Cardiac muscle cell (in vitro differentiated cells and primary cell): ENCODE data around the gene OOEP. TPM values are rescaled to one million over a fixed set of nuclear protein-coding genes. Genes with fewer than 3 reads are reported as not detected.
A peak's percentile ranks its signal among the peaks of the same experiment; 100 is the strongest.
"Not testable (repeated sequence)": the region's sequence is repeated elsewhere in the genome, so short reads cannot be mapped to it uniquely, and the experiment has no call there.

Experiments
- DNase-seq, 2 donors: peaks; one replicate each; pipeline versions ENCODE4 v3.0.0 to v3.0.0-alpha.2; 2010 to 2017; ENCODE audit warnings: low read depth in 1 of 2, low spot score in 1 of 2
- H3K27ac ChIP-seq: fragments of 200-600 bp; sonication (generic); 2 replicates; pipeline ENCODE4 v1.5.1; 2016
- H3K27me3 ChIP-seq: fragments of 200-600 bp; sonication (generic); 2 replicates; pipeline ENCODE4 v1.6.0; 2016; ENCODE audit warnings: control low read depth
- H3K36me3 ChIP-seq: fragments of 200-600 bp; sonication (generic); 2 replicates; pipeline ENCODE4 v1.5.1; 2016; ENCODE audit warnings: control low read depth
- H3K4me1 ChIP-seq: fragments of 200-600 bp; sonication (generic); 2 replicates; pipeline ENCODE4 v1.8.1; 2017; ENCODE audit warnings: low read depth, mild to moderate bottlenecking, mixed run types
- H3K4me3 ChIP-seq: fragments of 200-600 bp; sonication (generic); 2 replicates; pipeline ENCODE4 v1.5.1; 2016; ENCODE audit warnings: mild to moderate bottlenecking
- H3K9me3 ChIP-seq: fragments of 200-600 bp; sonication (generic); 2 replicates; pipeline ENCODE4 v1.5.1; 2017; ENCODE audit warnings: low read depth, mild to moderate bottlenecking, control low read depth
- CTCF ChIP-seq: IDR thresholded peaks from 2 replicates; pipeline ENCODE4 v1.5.1; 2012; ENCODE audit warnings: low read depth, mild to moderate bottlenecking, low read length
- polyA plus RNA-seq: library from polyadenylated mRNA; unstranded; fragments of >200 nt; fragmentation: Nextera tagmentation; extraction: Ambion mirVana; gene quantifications from 2 replicates; pipeline ENCODE4 v1.2.1, GENCODE V29; 2016
- total RNA-seq: library from RNA; depleted of rRNA; stranded (reverse); fragments of >200 nt; gene quantifications from 2 replicates; pipeline ENCODE4 v1.2.3, GENCODE V29; 2016

The OOEP gene
- total and polyA plus RNA-seq, 2 experiments from 2014 or later: not detected

DNA sequence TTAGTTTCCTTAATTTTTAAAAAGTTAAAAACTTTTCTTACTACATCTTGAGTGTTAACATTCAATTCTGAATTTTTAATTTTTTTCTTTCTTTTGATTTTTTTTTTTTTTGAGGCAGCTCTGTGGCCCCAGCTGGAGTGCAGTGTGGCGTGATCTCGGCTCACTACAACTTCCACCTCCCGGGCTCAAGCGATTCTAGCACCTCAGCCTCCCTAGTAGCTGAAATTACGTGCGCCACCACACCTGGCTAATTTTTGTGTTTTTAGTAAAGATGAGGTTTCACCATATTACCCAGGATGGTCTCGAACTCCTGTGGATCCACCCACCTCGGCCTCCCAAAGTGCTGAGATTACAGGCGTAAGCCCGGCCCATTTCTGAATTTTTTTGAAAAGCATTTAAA lies 26.2 kb upstream of the OOEP start:
- no peaks in the 10 kb centered on the region for H3K4me1 ChIP-seq
- TF ChIP-seq CTCF: no peak
- no peak for DNase-seq
- no peaks in the 10 kb centered on the region for H3K9me3 ChIP-seq
- no peaks in the 10 kb centered on the region for H3K27me3 ChIP-seq
- H3K36me3 ChIP-seq: no peaks in the 10 kb centered on the region
- no peak overlapping the region for H3K4me3 ChIP-seq
- H3K27ac ChIP-seq: no peak overlapping the region

DNA sequence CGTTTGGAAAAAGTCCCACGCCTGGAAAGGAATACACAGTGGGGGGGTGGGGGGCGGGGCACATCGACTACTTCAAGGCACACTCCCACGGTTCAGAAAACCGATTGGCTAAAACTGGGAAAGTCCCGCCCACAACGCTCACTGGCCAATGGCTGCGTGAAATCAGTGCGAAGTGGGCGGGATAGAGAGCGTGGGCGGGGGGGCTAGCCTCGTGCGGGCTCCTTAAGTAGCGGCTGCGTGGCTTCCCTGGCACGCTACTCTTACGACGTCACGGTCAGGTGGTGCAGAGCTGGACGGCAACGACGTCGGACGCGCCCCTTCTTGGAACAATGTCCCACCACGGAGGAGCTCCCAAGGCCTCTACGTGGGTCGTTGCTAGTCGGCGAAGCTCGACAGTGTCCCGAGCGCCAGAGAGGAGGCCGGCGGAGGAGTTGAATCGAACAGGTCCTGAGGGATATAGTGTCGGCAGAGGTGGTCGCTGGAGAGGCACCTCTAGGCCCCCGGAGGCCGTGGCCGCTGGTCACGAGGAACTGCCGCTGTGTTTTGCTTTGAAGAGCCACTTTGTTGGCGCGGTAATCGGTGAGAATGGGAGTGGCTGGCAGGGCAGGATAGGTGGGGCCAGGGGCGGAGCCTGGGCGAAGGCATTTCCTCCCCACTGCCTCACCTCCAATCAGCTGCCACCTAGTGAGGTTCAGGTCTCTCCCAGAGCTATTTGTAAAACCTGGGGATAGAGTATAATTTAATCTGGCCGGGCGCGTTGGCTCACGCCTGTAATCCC lies 25.1 kb upstream of the OOEP start, which contains the start of gene DDX43:
DDX43 (plus strand) TSS at position 252 of the 778 bp plus-strand sequence; CDS start at position 330, 78 bp downstream.
- no peak for TF ChIP-seq CTCF
- no peaks in the 10 kb centered on the region for H3K36me3 ChIP-seq
- peak in 1 of 2 donors; percentile 82 for DNase-seq
- no peaks in the 10 kb centered on the region for H3K27me3 ChIP-seq
- no peak within 1 kb of the TSS for H3K4me3 ChIP-seq
- H3K4me1 ChIP-seq: no peaks in the 10 kb centered on the region
- H3K9me3 ChIP-seq: no peaks in the 10 kb centered on the region
- no peak within 1 kb of the TSS for H3K27ac ChIP-seq

- H3K4me3 ChIP-seq: no peak overlapping the region
- no peaks in the 10 kb centered on the region for H3K27me3 ChIP-seq
- no peak for TF ChIP-seq CTCF
- H3K4me1 ChIP-seq: no peaks in the 10 kb centered on the region
- H3K9me3 ChIP-seq: no peaks in the 10 kb centered on the region
- DNase-seq: no peak
- H3K27ac ChIP-seq: no peak overlapping the region
- no peaks in the 10 kb centered on the region for H3K36me3 ChIP-seq
Measured at GRCh38 chr6:73393278-73393677, 23.6 kb upstream of the OOEP start.

DNA sequence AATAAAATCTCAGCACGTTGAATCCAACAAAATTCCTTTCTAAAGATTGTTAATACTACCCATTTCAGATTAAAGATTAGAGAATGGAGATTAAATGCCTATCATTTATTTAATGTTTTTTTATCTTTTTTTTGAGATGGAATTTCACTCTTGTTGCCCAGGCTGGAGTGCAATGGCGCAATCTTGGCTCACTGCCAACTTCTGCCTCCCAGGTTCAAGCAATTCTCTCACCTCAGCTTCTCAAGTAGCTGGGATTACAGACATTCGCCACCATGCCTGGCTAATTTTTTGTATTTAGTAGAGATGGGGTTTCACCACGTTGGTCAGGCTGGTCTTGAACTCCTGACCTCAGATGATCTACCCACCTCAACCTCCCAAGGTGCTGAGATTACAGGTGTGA lies 22.5 kb upstream of the OOEP start:
- not testable (repeated sequence) for H3K36me3 ChIP-seq, H3K4me3 ChIP-seq, H3K27ac ChIP-seq, H3K4me1 ChIP-seq, H3K27me3 ChIP-seq, H3K9me3 ChIP-seq, DNase-seq

DNA sequence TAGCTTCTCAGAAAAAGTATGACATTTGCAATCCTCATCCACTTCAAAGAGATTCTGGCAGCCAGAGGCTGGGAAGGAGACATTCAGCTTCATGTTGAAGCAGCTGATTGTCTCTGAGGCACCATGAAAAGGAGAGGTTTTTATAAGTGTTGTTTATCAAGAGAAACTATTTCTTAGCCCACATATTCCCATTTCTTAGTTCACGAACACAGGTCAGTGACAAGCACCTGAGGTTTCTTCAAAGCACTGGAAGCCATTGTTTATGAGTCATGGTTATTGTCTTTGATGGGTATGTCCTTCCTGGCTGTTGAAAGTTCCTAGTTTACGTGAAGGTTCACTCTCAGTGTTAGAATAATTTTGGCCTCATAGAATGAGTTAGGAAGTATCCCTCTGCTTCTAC lies 22.0 kb upstream of the OOEP start:
- Histone ChIP-seq H3K27me3 (no peaks in the 10 kb centered on the region), H3K4me1 (no peaks in the 10 kb centered on the region), H3K9me3 (no peaks in the 10 kb centered on the region), H3K27ac (no peak overlapping the region), H3K4me3 (no peak overlapping the region), H3K36me3 (no peaks in the 10 kb centered on the region)
- no peak for TF ChIP-seq CTCF
- DNase-seq: no peak

DNA sequence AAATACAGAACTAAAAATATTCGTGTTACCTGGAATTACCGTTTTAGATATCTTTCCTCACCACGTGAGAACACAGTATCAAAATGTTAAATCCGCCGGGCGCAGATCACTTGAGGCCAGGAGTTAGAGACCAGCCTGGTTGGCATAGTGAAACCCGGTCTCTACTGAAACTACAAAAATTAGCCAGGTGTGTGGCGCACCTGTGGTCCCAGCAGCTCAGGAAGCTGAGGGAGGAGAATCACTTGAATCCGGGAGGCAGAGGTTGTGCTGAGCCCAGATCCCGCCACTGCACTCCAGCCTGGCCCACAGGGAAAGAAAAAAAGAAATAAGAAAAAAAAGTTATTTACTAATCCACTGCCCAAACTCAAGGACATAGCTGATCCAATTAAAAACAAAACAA lies 20.2 kb upstream of the OOEP start:
- DNase-seq: no peak
- no peak overlapping the region for H3K4me3 ChIP-seq
- no peak for TF ChIP-seq CTCF

More for the DNA sequence above, 20.2 kb upstream of the OOEP start:
- Histone ChIP-seq H3K9me3 (no peaks in the 10 kb centered on the region), H3K27ac (no peak overlapping the region), H3K4me1 (no peaks in the 10 kb centered on the region), H3K27me3 (no peaks in the 10 kb centered on the region), H3K36me3 (no peaks in the 10 kb centered on the region)
